Keratinocyte (primary cell): ENCODE results near the gene UBE2V1. TPM values are rescaled to one million over a fixed set of nuclear protein-coding genes. Genes with fewer than 3 reads are reported as not detected.
A peak's percentile ranks its signal among the peaks of the same experiment; 100 is the strongest.

Source experiments
- DNase-seq: peaks from one replicate; pipeline ENCODE4 v3.0.0-alpha.2; 2011; ENCODE audit warnings: low read depth, missing footprints, low spot score
- FAIRE-seq: peaks from 2 replicates; lab custom pipeline; 2011; peaks lifted over from hg19 to GRCh38; lab: Jason Lieb, UNC
- H2AFZ ChIP-seq: 2 replicates; pipeline ENCODE4 v1.6.0; 2012; ENCODE audit warnings: low read length, control low read depth, inconsistent platforms; ENCODE audit not compliant: control insufficient read depth
- H3K27ac ChIP-seq: 2 replicates; pipeline ENCODE4 v1.5.1; 2011; ENCODE audit warnings: low read length; ENCODE audit not compliant: control insufficient read depth, insufficient read depth
- H3K27me3 ChIP-seq: 3 replicates; pipeline ENCODE4 v1.6.0; 2011; ENCODE audit warnings: low read length; ENCODE audit not compliant: control insufficient read depth, insufficient read depth; ENCODE audit errors: extremely low read depth
- H3K36me3 ChIP-seq, 2 experiments: 2 replicates in 1 of 2; 3 replicates in 1 of 2; pipeline ENCODE4 v1.5.1; 2011; ENCODE audit warnings: low read length in 2 of 2, mild to moderate bottlenecking in 1 of 2; ENCODE audit not compliant: control insufficient read depth in 2 of 2, insufficient read depth in 2 of 2; ENCODE audit errors: extremely low read depth in 1 of 2
- H3K4me1 ChIP-seq: 3 replicates; pipeline ENCODE4 v1.5.1; 2011; ENCODE audit warnings: low read length; ENCODE audit not compliant: control insufficient read depth, insufficient read depth; ENCODE audit errors: extremely low read depth
- H3K4me2 ChIP-seq: 3 replicates; pipeline ENCODE4 v1.6.0; 2011; ENCODE audit warnings: low read depth, low read length; ENCODE audit not compliant: control insufficient read depth, insufficient read depth; ENCODE audit errors: extremely low read depth
- H3K4me3 ChIP-seq, 3 experiments: fragments of 200-600 bp in 1 of 3; sonication (generic) in 1 of 3; 2 replicates in 2 of 3; 3 replicates in 1 of 3; pipeline ENCODE4 v1.5.1; 2011 to 2016; ENCODE audit warnings: low read length in 3 of 3, mild to moderate bottlenecking in 3 of 3, control low read depth in 2 of 3, inconsistent platforms in 1 of 3, low read depth in 1 of 3, mixed read lengths in 1 of 3, mixed run types in 1 of 3, moderate library complexity in 1 of 3; ENCODE audit not compliant: control insufficient read depth in 2 of 3, insufficient read depth in 2 of 3; ENCODE audit errors: extremely low read depth in 1 of 3
- H3K79me2 ChIP-seq: 2 replicates; pipeline ENCODE4 v1.6.0; 2012; ENCODE audit warnings: low read length; ENCODE audit not compliant: control insufficient read depth, insufficient read depth
- H3K9ac ChIP-seq: 3 replicates; pipeline ENCODE4 v1.6.0; 2011; ENCODE audit warnings: low read length; ENCODE audit not compliant: control insufficient read depth, insufficient read depth; ENCODE audit errors: extremely low read depth
- H3K9me1 ChIP-seq: 3 replicates; pipeline ENCODE4 v1.6.0; 2011; ENCODE audit warnings: low read length; ENCODE audit not compliant: control insufficient read depth, insufficient read depth; ENCODE audit errors: extremely low read depth
- H3K9me3 ChIP-seq: 2 replicates; pipeline ENCODE4 v1.5.1; 2012; ENCODE audit warnings: low read depth, low read length; ENCODE audit not compliant: control insufficient read depth
- H4K20me1 ChIP-seq: 3 replicates; pipeline ENCODE4 v1.6.0; 2011; ENCODE audit warnings: low read length; ENCODE audit not compliant: control insufficient read depth, insufficient read depth; ENCODE audit errors: extremely low read depth
- CTCF ChIP-seq, 3 experiments: IDR thresholded peaks in 1 of 3; conservative IDR thresholded peaks in 1 of 3; optimal IDR thresholded peaks in 1 of 3; 2 replicates in 2 of 3; 3 replicates in 1 of 3; pipeline versions ENCODE3 to v1.5.1; 2011; ENCODE audit warnings: low read length in 3 of 3, mild to moderate bottlenecking in 3 of 3, moderate library complexity in 2 of 3, control low read depth in 1 of 3, inconsistent platforms in 1 of 3; ENCODE audit not compliant: insufficient read depth in 2 of 3; ENCODE audit errors: extremely low read depth in 1 of 3
- EZH2 ChIP-seq: IDR thresholded peaks from one replicate; pipeline ENCODE4 v1.6.1; 2012; ENCODE audit warnings: inconsistent platforms, mild to moderate bottlenecking, low read length, moderate library complexity
- dilution Hi-C: fragments of 300-500 bp; cut with MboI; formaldehyde crosslinking; loops from one replicate; pipeline ENCODE4 v1.7.0; 2020; ENCODE audit warnings: low sequenced_read_pairs; ENCODE audit not compliant: extremely low pct_ligation_motif_present
- polyA plus RNA-seq, 5 experiments: library from polyadenylated mRNA; depleted of rRNA in 3 of 5; stranded (reverse) in 3 of 5; stranded (forward) in 1 of 5; unstranded in 1 of 5; fragments of >200 nt; gene quantifications; 1 replicate in 1 of 5; 2 replicates in 3 of 5; 3 replicates in 1 of 5; pipeline versions ENCODE4 v1.2.1 to v1.2.3, GENCODE V29; 2011 to 2012; ENCODE audit warnings: missing spikeins in 2 of 5, low read depth in 1 of 5, low replicate concordance in 1 of 5

The UBE2V1 gene
- polyA plus RNA-seq, 1 donor (not counting 4 experiments of a cell fraction or from before 2014, with no cell fraction given): 117 TPM

DNA sequence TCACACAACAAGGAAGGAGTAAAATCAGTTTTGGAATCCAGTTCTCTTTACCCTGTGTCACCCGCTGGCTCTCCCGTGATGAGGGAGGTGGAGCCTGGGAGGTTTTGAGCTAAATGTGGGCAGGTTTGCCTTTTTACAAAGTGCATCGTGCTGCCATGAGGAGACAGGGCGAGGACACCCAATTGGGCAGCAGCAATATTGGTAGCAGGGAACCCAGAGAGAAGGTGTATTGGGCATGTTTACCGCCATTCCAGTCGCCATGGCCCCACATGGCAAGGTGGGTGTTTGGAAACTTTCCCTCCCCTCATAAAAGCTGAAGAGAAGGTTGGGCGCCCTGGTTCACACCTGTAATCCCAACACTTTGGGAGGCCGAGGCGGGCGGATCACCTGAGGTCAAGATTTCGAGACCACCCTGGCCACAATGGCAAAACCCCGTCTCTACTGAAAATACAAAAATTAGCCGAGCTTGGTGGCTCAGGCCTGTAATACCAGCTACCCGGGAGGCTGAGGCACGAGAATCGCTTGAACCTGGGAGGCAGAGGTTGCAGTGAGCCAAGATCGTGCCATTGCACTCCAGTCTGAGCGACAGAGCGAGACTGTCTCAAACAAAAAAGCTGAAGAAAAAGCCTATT, 3.5 kb upstream of the UBE2V1 start:
- TF ChIP-seq CTCF (optimal IDR thresholded peaks at IDR 0.05 in 1 of 3, IDR thresholded peaks at IDR 0.05 in 1 of 3, conservative IDR thresholded peaks at IDR 0.05 in 1 of 3; ENCODE audit: extremely low read depth in 1 of 3, insufficient read depth in 2 of 3, low read length in 3 of 3) (no peak), EZH2 (no peak)
- Histone ChIP-seq H3K9ac (peak overlapping the region; percentile 73), H3K9me3 (no peaks in the 10 kb centered on the region), H4K20me1 (peaks cover 7% of the 10 kb centered on the region), H3K4me1 (peaks cover 23% of the 10 kb centered on the region), H3K27ac (peak overlapping the region; percentile 54), H3K4me2 (peak overlapping the region; percentile 89), H3K79me2 (peaks cover 22% of the 10 kb centered on the region), H3K36me3 (no peaks in the 10 kb centered on the region), H3K4me3 (peak overlapping the region in 2 of 3 experiments; percentile 70 to 71), H3K9me1 (no peaks in the 10 kb centered on the region), H2AFZ (peak overlapping the region; percentile 35), H3K27me3 (no peaks in the 10 kb centered on the region)
- dilution Hi-C loops: no loop called here
- FAIRE-seq (no peak), DNase-seq (no peak)

DNA sequence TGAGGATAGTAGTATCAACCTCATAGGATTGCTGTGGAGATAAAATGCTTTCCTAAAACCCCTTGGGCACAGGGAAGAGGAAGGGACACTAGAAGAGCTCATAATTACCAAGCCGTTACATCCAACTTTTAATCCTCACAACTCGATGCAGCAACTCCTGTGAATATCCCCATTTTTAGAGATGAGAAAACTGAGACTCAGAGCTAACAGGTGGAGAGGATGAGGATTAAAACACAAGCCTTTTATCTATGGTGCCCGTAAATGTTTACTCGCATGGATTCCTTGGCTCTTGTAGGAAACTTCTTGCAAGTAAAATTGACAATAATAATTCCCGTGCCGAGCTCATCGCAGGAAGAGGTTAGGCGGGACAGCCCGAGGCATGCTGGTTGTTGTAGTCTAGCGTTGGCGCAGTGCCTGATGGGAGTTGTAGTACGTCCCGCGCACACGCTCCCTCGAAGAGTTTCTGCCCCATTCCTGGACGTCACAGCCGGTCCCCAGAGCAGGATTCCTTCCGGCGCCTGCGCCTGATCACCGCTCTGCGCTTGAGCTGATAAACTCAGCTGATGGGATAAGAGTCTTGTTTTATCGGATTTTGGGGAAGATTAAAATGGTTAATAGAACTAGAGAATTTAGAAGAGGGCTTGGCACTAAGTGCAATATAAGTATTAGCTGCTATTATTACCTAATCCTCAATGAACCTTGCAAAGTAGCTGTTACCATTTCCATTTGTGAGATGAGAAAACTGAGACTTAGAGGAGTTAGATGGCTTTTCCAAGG, 2.8 kb upstream of the UBE2V1 start:
- Histone ChIP-seq H3K9ac (peak overlapping the region; percentile 73), H3K27me3 (no peaks in the 10 kb centered on the region), H3K4me3 (peak overlapping the region; percentile 42 to 71 (median 70)), H3K79me2 (peaks cover 29% of the 10 kb centered on the region), H4K20me1 (peaks cover 14% of the 10 kb centered on the region), H3K36me3 (peaks cover 0 to 4% of the 10 kb centered on the region in 2 experiments), H3K9me3 (no peaks in the 10 kb centered on the region), H3K4me1 (peaks cover 30% of the 10 kb centered on the region), H3K27ac (peak overlapping the region; percentile 54), H3K4me2 (peak overlapping the region; percentile 89), H2AFZ (peak overlapping the region; percentile 79), H3K9me1 (peaks cover 5% of the 10 kb centered on the region)
- peak; percentile 95 for DNase-seq
- dilution Hi-C loops: no loop called here
- FAIRE-seq: peak; percentile 83
- no peak for TF ChIP-seq CTCF (optimal IDR thresholded peaks at IDR 0.05 in 1 of 3, IDR thresholded peaks at IDR 0.05 in 1 of 3, conservative IDR thresholded peaks at IDR 0.05 in 1 of 3; ENCODE audit: extremely low read depth in 1 of 3, insufficient read depth in 2 of 3, low read length in 3 of 3)
- no peak for TF ChIP-seq EZH2
